Panc1 (cell line): Measurements from ENCODE around the gene PYM1.

Experiments
- CTCF ChIP-seq: fragments of 450-650 bp; IDR thresholded peaks from 2 replicates; pipeline ENCODE4 v1.5.1; 2017; ENCODE audit warnings: mild to moderate bottlenecking
- TCF7L2 ChIP-seq: IDR thresholded peaks from 2 replicates; pipeline ENCODE4 v1.6.1; 2011; ENCODE audit warnings: mild to moderate bottlenecking, low read depth, low read length, inconsistent platforms

- TF ChIP-seq CTCF (no peak), TCF7L2 (no peak)
These were observed 8.1 kb upstream of the PYM1 start for GRCh38 chr12:55935738-55936151.
